ENCODE data around the gene WFS1. TPM values are rescaled to one million over a fixed set of nuclear protein-coding genes. Genes with fewer than 3 reads are reported as not detected.

The WFS1 gene
- total and polyA plus RNA-seq, 9 donors = 33.2 to 174 (median 126) TPM

DNA sequence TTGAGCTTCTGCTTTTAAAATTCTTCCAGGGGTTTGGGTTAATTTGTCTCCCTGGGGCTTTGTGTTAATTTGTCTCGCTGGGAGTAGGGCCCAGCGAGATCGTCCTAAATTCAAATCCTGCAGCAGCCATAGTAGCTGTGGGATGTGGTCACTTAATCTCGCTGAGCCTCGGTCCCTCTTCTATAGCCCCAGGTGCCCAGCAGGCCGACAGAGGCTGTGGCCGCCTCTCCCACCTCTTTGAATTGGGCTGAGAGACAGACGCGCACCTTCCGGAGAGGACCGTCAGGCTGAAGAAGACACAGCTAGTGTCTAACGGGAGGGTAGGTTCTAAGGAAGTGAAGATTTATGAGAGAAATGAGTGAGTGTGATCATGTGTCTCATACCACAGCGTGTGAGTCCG, 15.7 kb upstream of the WFS1 start:
- no peak overlapping the region for H3K4me3 ChIP-seq
- TF ChIP-seq, protein P1, sequence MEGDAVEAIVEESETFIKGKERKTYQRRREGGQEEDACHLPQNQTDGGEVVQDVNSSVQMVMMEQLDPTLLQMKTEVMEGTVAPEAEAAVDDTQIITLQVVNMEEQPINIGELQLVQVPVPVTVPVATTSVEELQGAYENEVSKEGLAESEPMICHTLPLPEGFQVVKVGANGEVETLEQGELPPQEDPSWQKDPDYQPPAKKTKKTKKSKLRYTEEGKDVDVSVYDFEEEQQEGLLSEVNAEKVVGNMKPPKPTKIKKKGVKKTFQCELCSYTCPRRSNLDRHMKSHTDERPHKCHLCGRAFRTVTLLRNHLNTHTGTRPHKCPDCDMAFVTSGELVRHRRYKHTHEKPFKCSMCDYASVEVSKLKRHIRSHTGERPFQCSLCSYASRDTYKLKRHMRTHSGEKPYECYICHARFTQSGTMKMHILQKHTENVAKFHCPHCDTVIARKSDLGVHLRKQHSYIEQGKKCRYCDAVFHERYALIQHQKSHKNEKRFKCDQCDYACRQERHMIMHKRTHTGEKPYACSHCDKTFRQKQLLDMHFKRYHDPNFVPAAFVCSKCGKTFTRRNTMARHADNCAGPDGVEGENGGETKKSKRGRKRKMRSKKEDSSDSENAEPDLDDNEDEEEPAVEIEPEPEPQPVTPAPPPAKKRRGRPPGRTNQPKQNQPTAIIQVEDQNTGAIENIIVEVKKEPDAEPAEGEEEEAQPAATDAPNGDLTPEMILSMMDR (IDR thresholded peaks at IDR 0.05) = no peak
- TF ChIP-seq POLR2A (IDR thresholded peaks at IDR 0.05) (no peak), EP300 (IDR thresholded peaks at IDR 0.05) (no peak)
- no peak for DNase-seq
- no peaks in the 10 kb centered on the region for H3K36me3 ChIP-seq
- no peak overlapping the region for H3K27ac ChIP-seq
- H3K9me3 ChIP-seq = no peaks in the 10 kb centered on the region
- 81 to 86% (median 85%) methylated on average over 14 of the region's 14 CpGs for WGBS, 3 donors
- no peaks in the 10 kb centered on the region for H3K4me1 ChIP-seq (ENCODE audit: insufficient read depth)
- H3K27me3 ChIP-seq = no peaks in the 10 kb centered on the region
- intact Hi-C loops (cut with DNase I) = loop anchor here in 2 of 4 donors (2.0 to 10.0 kb wide), 2 partner anchors 73 to 291 kb away; no protein-coding TSS in a partner anchor

GRCh38 chr4:6256141-6256540, 13.5 kb upstream of the WFS1 start:
- H3K9me3 ChIP-seq = no peaks in the 10 kb centered on the region
- H3K36me3 ChIP-seq = no peaks in the 10 kb centered on the region
- H3K4me1 ChIP-seq (ENCODE audit: insufficient read depth) = no peaks in the 10 kb centered on the region
- intact Hi-C loops (cut with DNase I) = loop anchor here in 1 of 4 donors (10.0 kb wide), 1 partner anchor 289 kb away; no protein-coding TSS in a partner anchor
- DNase-seq = no peak
- 78 to 85% (median 84%) methylated on average over 9 of the region's 9 CpGs for WGBS, 3 donors
- TF ChIP-seq POLR2A (IDR thresholded peaks at IDR 0.05) (no peak), EP300 (IDR thresholded peaks at IDR 0.05) (no peak)
- TF ChIP-seq, protein P1 (IDR thresholded peaks at IDR 0.05) = no peak
- H3K4me3 ChIP-seq = no peak overlapping the region
- no peak overlapping the region for H3K27ac ChIP-seq
- H3K27me3 ChIP-seq = no peaks in the 10 kb centered on the region

- no peaks in the 10 kb centered on the region for H3K36me3 ChIP-seq
- 62 to 81% (median 66%) methylated on average over 18 of the region's 18 CpGs for WGBS, 3 donors
- no peaks in the 10 kb centered on the region for H3K4me1 ChIP-seq (ENCODE audit: insufficient read depth)
- no peaks in the 10 kb centered on the region for H3K9me3 ChIP-seq
- no peak overlapping the region for H3K27ac ChIP-seq
- TF ChIP-seq POLR2A (IDR thresholded peaks at IDR 0.05) = no peak
- TF ChIP-seq, protein P1 (IDR thresholded peaks at IDR 0.05) = no peak
- TF ChIP-seq EP300 (IDR thresholded peaks at IDR 0.05) = no peak
- H3K27me3 ChIP-seq = no peaks in the 10 kb centered on the region
- no peak for DNase-seq
- no peak overlapping the region for H3K4me3 ChIP-seq
- intact Hi-C loops (cut with DNase I) = loop anchor here in 1 of 4 donors (10.0 kb wide), 1 partner anchor 287 kb away; no protein-coding TSS in a partner anchor
Measured at GRCh38 chr4:6257247-6258025, 12.2 kb upstream of the WFS1 start.

DNA sequence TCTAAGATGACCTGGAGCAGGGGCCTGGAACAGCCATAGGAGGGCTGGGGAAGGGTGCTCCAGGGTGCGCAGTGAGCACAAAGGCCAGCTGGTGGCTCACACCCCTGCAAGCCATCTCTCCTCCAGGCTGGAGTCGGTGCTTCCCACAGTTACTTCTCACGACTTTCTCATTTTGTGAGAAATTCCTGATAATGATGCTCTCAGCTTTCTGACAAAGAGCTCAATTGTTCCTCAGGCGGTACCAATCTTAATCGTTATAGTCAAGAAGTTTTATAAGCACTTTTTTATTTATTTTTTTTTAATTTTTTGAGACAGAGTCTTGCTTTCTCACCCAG, 11.7 kb upstream of the WFS1 start:
- TF ChIP-seq, protein P1 (IDR thresholded peaks at IDR 0.05) = no peak
- TF ChIP-seq EP300 (IDR thresholded peaks at IDR 0.05) = no peak
- TF ChIP-seq POLR2A (IDR thresholded peaks at IDR 0.05) = no peak
- DNase-seq = no peak
- no peak overlapping the region for H3K27ac ChIP-seq
- H3K36me3 ChIP-seq = no peaks in the 10 kb centered on the region
- H3K4me3 ChIP-seq = no peak overlapping the region
- H3K27me3 ChIP-seq = no peaks in the 10 kb centered on the region
- H3K4me1 ChIP-seq (ENCODE audit: insufficient read depth) = no peaks in the 10 kb centered on the region
- H3K9me3 ChIP-seq = no peaks in the 10 kb centered on the region
- WGBS, 3 donors = 74 to 80% (median 77%) methylated on average over 5 of the region's 5 CpGs
- intact Hi-C loops (cut with DNase I) = loop anchor here in 1 of 4 donors (10.0 kb wide), 1 partner anchor 287 kb away; no protein-coding TSS in a partner anchor
